Common myeloid progenitor, CD34-positive (primary cell): ENCODE measurements around the gene POR.

Source experiments
- CTCF ChIA-PET: fragments of 350-600 bp; sonication (Branson Sonifier 250); formaldehyde crosslinking; loops from one replicate; lab custom pipeline; 2021; ENCODE audit warnings: antibody characterized with exemption; lab: Charles Lee
- POLR2A ChIA-PET: fragments of 350-600 bp; sonication (Branson Sonifier 250); formaldehyde crosslinking; loops from one replicate; lab custom pipeline; 2021; ENCODE audit warnings: antibody characterized with exemption; lab: Charles Lee
- DNase-seq, 3 donors: peaks; one replicate each; pipeline versions ENCODE4 v3.0.0 to v3.0.0-alpha.2; 2013
- H3K27ac ChIP-seq, 2 experiments: 1 replicate in 1 of 2; 2 replicates in 1 of 2; pipeline ENCODE4 v1.7.0; 2013; ENCODE audit warnings: inconsistent platforms in 2 of 2, low read length in 2 of 2, mild to moderate bottlenecking in 2 of 2, low read depth in 1 of 2, moderate library complexity in 1 of 2; ENCODE audit not compliant: severe bottlenecking in 2 of 2, insufficient read depth in 1 of 2, poor library complexity in 1 of 2
- H3K27me3 ChIP-seq, 5 experiments: replicated peaks in 2 of 5; 1 replicate in 3 of 5; 2 replicates in 2 of 5; pipeline versions ENCODE4 v1.6.1 to v1.7.0; 2013; ENCODE audit warnings: low read length in 4 of 5, mild to moderate bottlenecking in 2 of 5, moderate library complexity in 2 of 5, inconsistent platforms in 1 of 5; ENCODE audit not compliant: insufficient read depth in 5 of 5, control insufficient read depth in 4 of 5
- H3K36me3 ChIP-seq, 4 experiments: 1 replicate in 2 of 4; 2 replicates in 2 of 4; pipeline versions ENCODE4 v1.6.1 to v1.7.0; 2013; ENCODE audit warnings: low read length in 3 of 4, control low read depth in 1 of 4, mild to moderate bottlenecking in 1 of 4; ENCODE audit not compliant: control insufficient read depth in 4 of 4, insufficient read depth in 4 of 4
- H3K4me1 ChIP-seq, 4 experiments: 1 replicate in 3 of 4; 2 replicates in 1 of 4; pipeline versions ENCODE4 v1.6.1 to v1.7.1; 2013; ENCODE audit warnings: low read length in 3 of 4, mild to moderate bottlenecking in 3 of 4, control low read depth in 1 of 4, inconsistent platforms in 1 of 4, moderate library complexity in 1 of 4; ENCODE audit not compliant: control insufficient read depth in 4 of 4, insufficient read depth in 4 of 4; ENCODE audit errors: control extremely low read depth in 1 of 4
- H3K4me3 ChIP-seq, 7 experiments: 1 replicate in 4 of 7; 2 replicates in 3 of 7; pipeline versions ENCODE4 v1.5.1 to v1.7.0; 2013; ENCODE audit warnings: mild to moderate bottlenecking in 7 of 7, low read length in 6 of 7, moderate library complexity in 6 of 7, inconsistent platforms in 2 of 7, low read depth in 2 of 7, control low read depth in 1 of 7; ENCODE audit not compliant: insufficient read depth in 4 of 7, control insufficient read depth in 1 of 7; ENCODE audit errors: extremely low read depth in 1 of 7
- H3K9me3 ChIP-seq, 5 experiments: 1 replicate in 4 of 5; 2 replicates in 1 of 5; pipeline versions ENCODE4 v1.6.1 to v1.7.1; 2013; ENCODE audit warnings: low read length in 4 of 5, mild to moderate bottlenecking in 2 of 5, inconsistent platforms in 1 of 5, low read depth in 1 of 5, moderate library complexity in 1 of 5; ENCODE audit not compliant: control insufficient read depth in 4 of 5, insufficient read depth in 2 of 5; ENCODE audit errors: control extremely low read depth in 1 of 5
- WGBS: methylation state at CpG from one replicate; pipeline ENCODE4 v1.1.5; 2013; ENCODE audit not compliant: insufficient coverage; 5-methylcytosine and 5-hydroxymethylcytosine counted together

Gene POR

GRCh38 chr7:75991531-75992082 lies 76.7 kb downstream of the POR start:
- H3K27me3 ChIP-seq = no peaks in the 10 kb centered on the region

GRCh38 chr7:75992083-75992755 lies 77.3 kb downstream of the POR start:
- H3K27ac ChIP-seq = no peak overlapping the region
- ChIA-PET CTCF (interaction anchor here (0.6 to 1.5 kb wide), 2 partner anchors 28 to 126 kb away, joined by 3 to 8 read pairs; no protein-coding TSS in a partner anchor), POLR2A (no interaction called here)
- no peaks in the 10 kb centered on the region for H3K27me3 ChIP-seq
- no peaks in the 10 kb centered on the region for H3K9me3 ChIP-seq
- H3K4me1 ChIP-seq = peaks cover 0 to 21% (median 13%) of the 10 kb centered on the region in 4 experiments
- H3K36me3 ChIP-seq = peaks cover 0 to 19% (median 8%) of the 10 kb centered on the region in 4 experiments
- DNase-seq = no peak
- 97% methylated on average over 16 of the region's 20 CpGs for WGBS
- H3K4me3 ChIP-seq = no peak overlapping the region

More at GRCh38 chr7:75991531-75992082, 76.7 kb downstream of the POR start:
- CTCF ChIA-PET = interaction anchor here (0.6 kb wide), 1 partner anchor 18 kb away, joined by 3 read pairs; no protein-coding TSS in a partner anchor
- no peak overlapping the region for H3K4me3 ChIP-seq
- peaks cover 0 to 16% (median 13%) of the 10 kb centered on the region in 4 experiments for H3K4me1 ChIP-seq
- 100% methylated on average over 5 of the region's 9 CpGs for WGBS
- no peak overlapping the region for H3K27ac ChIP-seq
- H3K9me3 ChIP-seq = no peaks in the 10 kb centered on the region
- peaks cover 0 to 22% (median 10%) of the 10 kb centered on the region in 4 experiments for H3K36me3 ChIP-seq
- POLR2A ChIA-PET = no interaction called here
- DNase-seq = no peak

- H3K27ac ChIP-seq = no peak overlapping the region
- ChIA-PET CTCF (interaction anchor here (1.5 kb wide), 1 partner anchor 27 kb away, joined by 8 read pairs; no protein-coding TSS in a partner anchor), POLR2A (no interaction called here)
- no peaks in the 10 kb centered on the region for H3K27me3 ChIP-seq
- H3K36me3 ChIP-seq = peaks cover 0 to 10% (median 6%) of the 10 kb centered on the region in 4 experiments
- peak in 2 of 3 donors; percentile 39 to 44 for DNase-seq
- H3K9me3 ChIP-seq = no peaks in the 10 kb centered on the region
- H3K4me3 ChIP-seq = peak overlapping the region; percentile 61 to 89 (median 69)
- 7% methylated on average over 22 of the region's 40 CpGs for WGBS
- H3K4me1 ChIP-seq = peaks cover 0 to 25% (median 13%) of the 10 kb centered on the region in 4 experiments
Observed at GRCh38 chr7:75993689-75994387, 78.9 kb downstream of the POR start.

- Histone ChIP-seq H3K9me3 (no peaks in the 10 kb centered on the region), H3K36me3 (peaks cover 0 to 10% (median 6%) of the 10 kb centered on the region in 4 experiments), H3K4me1 (peaks cover 0 to 25% (median 13%) of the 10 kb centered on the region in 4 experiments), H3K27me3 (no peaks in the 10 kb centered on the region), H3K4me3 (peak within 1 kb of the TSS; percentile 61 to 89 (median 69)), H3K27ac (no peak within 1 kb of the TSS)
- ChIA-PET CTCF (interaction anchor here (0.7 kb wide), 1 partner anchor 26 kb away, joined by 3 read pairs; no protein-coding TSS in a partner anchor), POLR2A (interaction anchor here (0.6 kb wide), 1 partner anchor 9 kb away, joined by 6 read pairs; no protein-coding TSS in a partner anchor)
- 2% methylated on average over 50 of the region's 51 CpGs for WGBS
- peak; percentile 81 to 92 (median 91) for DNase-seq
Observed at GRCh38 chr7:75994388-75995051, 79.6 kb downstream of the POR start, which contains the start of gene TMEM120A. TMEM120A (minus strand) TSS chr7:75994595; CDS start chr7:75994570, 25 bp downstream.

- Histone ChIP-seq H3K4me1 (peaks cover 0 to 25% (median 13%) of the 10 kb centered on the region in 4 experiments), H3K4me3 (peak overlapping the region in 5 of 7 experiments; percentile 68 to 89 (median 74)), H3K27me3 (no peaks in the 10 kb centered on the region), H3K9me3 (no peaks in the 10 kb centered on the region), H3K27ac (no peak overlapping the region), H3K36me3 (peaks cover 1 to 10% (median 6%) of the 10 kb centered on the region in 4 experiments)
- POLR2A ChIA-PET = interaction anchor here (0.6 kb wide), 1 partner anchor 9 kb away, joined by 6 read pairs; no protein-coding TSS in a partner anchor
- 99% methylated on average over 8 of the region's 11 CpGs for WGBS
- no peak for DNase-seq
- CTCF ChIA-PET = interaction anchor here (0.7 kb wide), 1 partner anchor 25 kb away, joined by 3 read pairs; no protein-coding TSS in a partner anchor
Observed at GRCh38 chr7:75995052-75995471, 80.1 kb downstream of the POR start.

GRCh38 chr7:75995996-75996395 lies 81.0 kb downstream of the POR start:
- peaks cover 0 to 25% (median 13%) of the 10 kb centered on the region in 4 experiments for H3K4me1 ChIP-seq
- no peak overlapping the region for H3K27ac ChIP-seq
- ChIA-PET POLR2A (no interaction called here), CTCF (no interaction called here)
- H3K4me3 ChIP-seq = no peak overlapping the region
- 96% methylated on average over 5 of the region's 5 CpGs for WGBS
- H3K27me3 ChIP-seq = no peaks in the 10 kb centered on the region
- H3K36me3 ChIP-seq = peaks cover 6 to 19% (median 13%) of the 10 kb centered on the region in 4 experiments
- no peak for DNase-seq
- H3K9me3 ChIP-seq = no peaks in the 10 kb centered on the region
